GM18519 (cell line): Measurements from ENCODE around the gene KCNH3.
"Not testable (repeated sequence)": the region's sequence is repeated elsewhere in the genome, so short reads cannot be mapped to it uniquely, and the experiment has no call there.

Source experiments
- ATAC-seq: cut with Tn5 transposase; IDR thresholded peaks from one replicate; pipeline ENCODE4 v1.9.1; 2021; ENCODE audit warnings: mild to moderate bottlenecking, moderate library complexity; ENCODE audit not compliant: unreplicated experiment, low FRiP score

Gene KCNH3, protein sequence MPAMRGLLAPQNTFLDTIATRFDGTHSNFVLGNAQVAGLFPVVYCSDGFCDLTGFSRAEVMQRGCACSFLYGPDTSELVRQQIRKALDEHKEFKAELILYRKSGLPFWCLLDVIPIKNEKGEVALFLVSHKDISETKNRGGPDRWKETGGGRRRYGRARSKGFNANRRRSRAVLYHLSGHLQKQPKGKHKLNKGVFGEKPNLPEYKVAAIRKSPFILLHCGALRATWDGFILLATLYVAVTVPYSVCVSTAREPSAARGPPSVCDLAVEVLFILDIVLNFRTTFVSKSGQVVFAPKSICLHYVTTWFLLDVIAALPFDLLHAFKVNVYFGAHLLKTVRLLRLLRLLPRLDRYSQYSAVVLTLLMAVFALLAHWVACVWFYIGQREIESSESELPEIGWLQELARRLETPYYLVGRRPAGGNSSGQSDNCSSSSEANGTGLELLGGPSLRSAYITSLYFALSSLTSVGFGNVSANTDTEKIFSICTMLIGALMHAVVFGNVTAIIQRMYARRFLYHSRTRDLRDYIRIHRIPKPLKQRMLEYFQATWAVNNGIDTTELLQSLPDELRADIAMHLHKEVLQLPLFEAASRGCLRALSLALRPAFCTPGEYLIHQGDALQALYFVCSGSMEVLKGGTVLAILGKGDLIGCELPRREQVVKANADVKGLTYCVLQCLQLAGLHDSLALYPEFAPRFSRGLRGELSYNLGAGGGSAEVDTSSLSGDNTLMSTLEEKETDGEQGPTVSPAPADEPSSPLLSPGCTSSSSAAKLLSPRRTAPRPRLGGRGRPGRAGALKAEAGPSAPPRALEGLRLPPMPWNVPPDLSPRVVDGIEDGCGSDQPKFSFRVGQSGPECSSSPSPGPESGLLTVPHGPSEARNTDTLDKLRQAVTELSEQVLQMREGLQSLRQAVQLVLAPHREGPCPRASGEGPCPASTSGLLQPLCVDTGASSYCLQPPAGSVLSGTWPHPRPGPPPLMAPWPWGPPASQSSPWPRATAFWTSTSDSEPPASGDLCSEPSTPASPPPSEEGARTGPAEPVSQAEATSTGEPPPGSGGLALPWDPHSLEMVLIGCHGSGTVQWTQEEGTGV

DNA sequence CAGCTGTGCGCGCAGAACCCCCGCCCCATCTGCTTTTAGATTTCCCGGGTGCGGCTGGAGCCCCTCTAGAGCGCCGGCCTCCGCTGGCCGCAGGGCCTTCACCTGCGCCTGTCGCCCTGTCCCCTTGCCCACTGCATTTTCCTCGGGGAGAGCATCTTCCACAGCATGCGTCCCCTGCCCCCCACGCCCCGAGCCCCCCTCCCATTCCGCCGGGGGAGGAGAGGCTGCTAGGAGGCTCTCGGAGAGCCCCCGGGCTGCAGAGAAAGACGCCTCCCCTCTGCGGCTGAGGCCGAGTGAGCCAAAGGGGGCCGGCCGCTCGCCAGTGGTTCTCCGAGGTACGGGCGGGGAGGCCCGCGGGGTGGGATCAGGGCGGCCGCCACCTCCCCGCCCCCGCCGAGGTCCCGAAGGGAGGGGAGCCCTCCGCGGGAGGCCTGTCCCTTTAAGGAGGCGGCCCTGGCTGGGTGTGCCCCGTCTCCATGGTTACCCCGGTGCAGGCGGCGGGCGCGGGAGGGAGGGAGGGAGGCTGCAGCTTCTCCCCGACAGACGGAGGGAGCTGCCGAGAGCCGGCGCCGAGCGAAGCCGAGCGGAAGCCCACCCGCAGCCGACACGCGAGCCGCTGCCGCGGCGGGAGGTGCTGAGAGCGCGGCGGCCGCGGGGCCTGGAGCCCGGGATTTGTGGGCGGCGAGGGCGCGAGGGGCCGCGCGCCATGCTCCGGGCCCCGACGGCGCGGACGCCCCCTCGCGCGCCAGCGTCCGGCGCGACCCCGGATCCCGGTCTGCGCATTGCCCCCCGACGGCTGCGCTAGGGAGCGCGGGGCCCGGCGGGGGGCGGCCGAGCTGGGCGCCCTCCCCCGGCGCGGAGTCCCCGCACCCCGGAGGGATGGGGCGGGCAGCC, at the start of gene KCNH3:
KCNH3 (plus strand) TSS at position 521 of the 894 bp plus-strand sequence. CDS start 387 bp downstream, outside the sequence.
- ATAC-seq, result no peak

GRCh38 chr12:49489154-49489553, 49.7 kb upstream of the KCNH3 start:
- no peak for ATAC-seq

GRCh38 chr12:49489720-49490119, 49.1 kb upstream of the KCNH3 start:
- ATAC-seq, result no peak

- no peak for ATAC-seq
Observed at GRCh38 chr12:49491823-49492222, 47.0 kb upstream of the KCNH3 start.

- no peak for ATAC-seq
Observed at GRCh38 chr12:49493900-49494299, 44.9 kb upstream of the KCNH3 start.

DNA sequence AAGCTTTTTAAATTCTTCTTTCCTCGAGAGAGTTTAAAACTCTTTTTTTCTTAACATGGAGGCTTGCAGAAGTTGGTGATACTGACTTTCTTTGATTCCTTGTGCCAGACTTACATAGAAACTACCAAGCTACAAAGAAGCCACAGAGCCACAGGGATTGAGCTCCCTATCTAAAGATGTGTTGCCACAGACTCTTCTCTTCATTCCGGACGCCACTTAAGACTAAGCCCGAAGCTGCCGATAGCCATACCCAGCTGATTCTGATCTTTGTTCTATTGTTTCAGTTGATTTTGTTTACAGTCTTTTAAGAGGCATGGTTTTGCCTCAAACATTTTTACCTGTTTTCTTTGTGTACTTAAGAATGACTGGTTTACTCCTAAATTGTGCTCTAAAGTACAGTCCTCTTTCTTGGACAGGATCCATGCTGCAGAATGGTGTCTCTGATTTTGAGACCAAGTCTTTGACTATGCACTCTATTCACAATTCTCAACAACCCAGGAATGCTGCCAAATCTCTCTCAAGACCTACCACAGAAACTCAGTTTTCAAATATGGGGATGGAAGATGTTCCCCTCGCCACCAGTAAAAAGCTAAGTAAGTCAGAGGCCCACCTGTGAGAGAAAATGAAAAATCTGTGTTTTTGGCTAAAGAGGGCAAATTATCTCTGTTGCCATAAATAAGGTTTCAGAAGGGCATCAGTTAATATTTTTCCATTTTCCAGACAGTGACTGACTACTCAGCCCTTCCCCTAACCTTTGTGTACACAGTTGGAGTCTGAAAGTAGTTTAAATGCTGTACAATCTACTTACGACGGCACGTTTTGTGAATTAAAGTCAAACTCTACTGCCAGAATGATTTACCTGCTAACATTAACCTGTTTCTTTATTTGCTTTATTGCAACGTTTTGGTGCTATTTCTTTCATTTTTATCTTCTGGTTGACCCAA, 42.1 kb upstream of the KCNH3 start:
- ATAC-seq, result no peak

DNA sequence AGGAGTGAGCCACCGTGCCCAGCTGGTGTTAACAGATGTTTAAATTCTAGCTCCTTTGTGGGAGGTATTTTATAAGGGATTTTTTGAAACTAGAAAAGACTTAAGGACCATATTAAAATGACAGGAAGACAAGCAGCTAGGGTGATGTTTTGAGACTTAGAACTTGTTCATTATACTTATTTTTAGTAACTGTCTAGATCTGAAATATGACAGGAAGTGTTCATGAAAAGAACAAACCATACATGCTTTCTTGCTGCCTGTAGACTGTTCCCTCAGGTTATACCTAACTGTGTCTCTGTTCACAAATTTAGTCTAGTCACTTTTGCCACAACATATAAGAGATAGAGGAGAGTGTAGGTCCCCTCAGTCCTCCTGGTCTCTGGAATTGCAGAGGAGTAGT, 36.9 kb upstream of the KCNH3 start:
- no peak for ATAC-seq

DNA sequence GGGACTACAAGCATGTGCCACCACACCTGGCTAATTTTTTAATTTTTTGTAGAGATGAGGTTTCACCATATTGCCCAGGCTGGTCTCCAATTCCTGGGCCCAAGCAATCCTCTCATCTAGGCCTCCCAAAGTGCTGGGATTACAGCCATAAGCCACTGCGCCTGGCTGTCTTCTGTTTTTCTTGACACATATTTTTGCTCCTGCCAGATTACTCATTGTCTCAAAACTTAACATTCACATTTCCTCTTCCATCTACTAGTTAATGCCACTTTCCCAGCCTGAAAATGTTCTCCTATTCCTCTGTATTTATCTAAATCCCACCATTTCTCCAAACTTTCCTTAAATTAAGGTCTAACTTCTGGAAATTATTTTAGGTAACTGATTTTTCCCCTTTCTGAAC, 36.2 kb upstream of the KCNH3 start:
- no peak for ATAC-seq

GRCh38 chr12:49503674-49504180, 35.1 kb upstream of the KCNH3 start:
- no peak for ATAC-seq

DNA sequence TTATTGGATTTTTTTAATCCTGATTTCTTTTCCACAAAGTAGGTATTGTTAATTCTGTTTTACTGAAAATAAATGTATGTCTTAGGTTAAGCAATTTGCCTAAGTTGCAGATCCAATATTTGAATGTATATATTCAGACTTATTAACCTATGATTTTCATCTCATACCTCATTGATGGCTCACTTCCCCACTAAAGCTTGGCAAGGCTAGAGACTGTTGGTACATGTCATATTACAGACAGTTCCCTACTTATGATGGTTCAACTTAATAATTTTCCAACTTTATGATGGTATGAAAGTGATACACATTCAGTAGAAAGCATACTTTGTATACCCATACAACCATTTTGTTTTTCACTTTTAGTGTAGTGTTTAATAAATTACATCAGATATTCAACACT, 33.2 kb upstream of the KCNH3 start:
- no peak for ATAC-seq

DNA sequence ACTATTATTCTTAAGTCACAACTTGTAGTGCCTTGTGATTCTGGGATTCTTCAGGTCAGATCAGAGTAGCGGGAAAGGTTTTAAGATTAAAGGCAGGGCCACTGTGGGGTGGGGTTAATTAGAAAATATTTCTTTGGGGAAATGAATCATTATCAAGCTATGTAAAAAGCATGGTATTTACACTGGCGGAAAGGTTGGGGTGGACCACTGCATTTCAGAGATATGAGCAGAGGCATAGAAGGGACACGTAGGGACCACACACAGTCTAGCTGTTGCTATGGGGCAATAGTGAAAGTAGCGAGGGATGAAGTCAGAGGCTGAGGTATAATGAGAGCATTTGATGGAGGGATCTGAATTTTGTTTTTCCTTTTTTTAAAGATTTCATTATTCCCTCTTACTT, 31.7 kb upstream of the KCNH3 start:
- no peak for ATAC-seq

- ATAC-seq, result not testable (repeated sequence)
Observed at GRCh38 chr12:49509681-49510080, 29.1 kb upstream of the KCNH3 start.

DNA sequence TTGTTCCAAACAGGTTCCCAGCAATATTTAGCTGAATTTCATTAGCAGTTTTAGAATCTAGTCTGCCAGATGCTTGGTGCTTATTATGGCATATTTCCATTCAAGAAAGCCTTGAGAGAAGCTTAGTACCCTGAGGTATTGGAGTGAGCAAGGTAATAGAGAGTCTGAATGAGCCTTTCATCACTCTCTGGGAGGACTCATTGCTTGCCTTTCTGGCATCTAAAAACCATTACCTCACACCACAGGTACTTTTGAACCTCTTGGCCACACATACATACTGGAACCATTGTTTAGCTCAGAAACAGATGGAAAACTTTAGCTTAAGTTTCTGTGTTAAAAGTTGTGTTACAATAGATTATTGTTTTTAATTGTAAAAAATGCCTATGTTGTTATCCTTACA, 27.4 kb upstream of the KCNH3 start:
- no peak for ATAC-seq

DNA sequence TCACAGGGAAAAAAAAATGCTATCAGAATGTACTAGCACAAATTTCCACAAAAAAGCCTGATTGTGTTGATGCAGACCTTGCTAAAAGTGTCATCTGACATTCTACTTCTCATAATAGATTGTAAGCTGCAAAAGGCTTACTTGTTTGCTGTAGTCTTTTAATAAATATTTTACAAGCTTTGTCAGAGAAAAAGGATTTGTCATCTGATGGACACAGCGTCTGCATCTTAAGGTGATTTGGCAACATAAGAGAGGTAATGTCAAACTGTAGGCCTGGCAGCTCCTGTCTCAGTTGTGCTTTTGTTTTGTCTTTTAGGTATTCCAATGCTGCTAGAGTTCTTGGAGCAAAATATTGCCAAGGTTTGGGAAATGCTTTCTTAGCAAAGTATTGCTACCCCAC, 26.3 kb upstream of the KCNH3 start:
- no peak for ATAC-seq

DNA sequence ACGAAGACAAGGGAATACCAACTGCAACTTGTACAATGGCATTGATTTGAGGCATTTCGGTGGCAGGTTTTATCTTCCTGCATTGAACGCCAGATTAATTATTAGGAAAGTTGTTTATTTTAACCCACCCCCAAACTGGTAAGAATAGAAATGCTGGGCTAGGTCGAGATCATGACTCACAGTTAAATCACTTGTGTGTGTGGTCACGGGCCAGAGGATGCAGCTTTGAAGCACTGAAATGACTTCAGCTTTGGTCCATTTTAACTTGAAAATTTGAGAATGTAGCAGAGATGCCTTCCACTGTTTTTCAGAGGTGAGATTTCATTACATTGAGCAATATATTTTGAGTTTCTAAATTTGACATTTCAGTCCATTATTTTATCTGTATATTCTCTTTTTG, 23.6 kb upstream of the KCNH3 start:
- ATAC-seq, result no peak

- no peak for ATAC-seq
Observed at GRCh38 chr12:49518914-49519573, 19.8 kb upstream of the KCNH3 start.

DNA sequence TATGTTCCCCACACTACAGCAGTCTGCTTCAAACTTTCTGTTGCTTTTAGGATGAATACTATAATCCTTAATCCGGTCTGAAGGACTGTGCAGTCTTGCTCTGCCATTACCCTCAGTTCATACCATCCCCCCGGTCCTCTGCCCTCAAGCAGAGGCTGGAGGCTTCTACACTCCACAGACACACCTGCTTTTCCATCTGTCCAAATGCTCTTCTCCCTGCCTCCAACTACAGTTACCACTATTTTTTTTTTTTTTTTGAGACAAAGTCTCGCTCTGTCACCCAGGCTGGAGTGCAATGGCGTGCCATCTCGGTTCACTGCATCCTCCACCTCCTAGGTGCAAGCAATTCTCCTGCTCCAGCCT, 19.3 kb upstream of the KCNH3 start:
- no peak for ATAC-seq

GRCh38 chr12:49521389-49521788, 17.4 kb upstream of the KCNH3 start:
- no peak for ATAC-seq
